ENCODE data around the gene CPN1. TPM values are rescaled to one million over a fixed set of nuclear protein-coding genes. Genes with fewer than 3 reads are reported as not detected.
A peak's percentile ranks its signal among the peaks of the same experiment; 100 is the strongest.

Gene CPN1
- total RNA-seq, 2 donors from 2014 or later: 0.85 TPM; not detected in 1

- intact Hi-C loops (cut with DNase I): no loop called here
- whole genome bisulfite sequencing: 57% methylated on average over 11 of the region's 11 CpGs
- no peak for TF ChIP-seq POLR2AphosphoS5 (IDR thresholded peaks at IDR 0.05)
- no peak for TF ChIP-seq POLR2A (IDR thresholded peaks at IDR 0.05)
- TF ChIP-seq CTCF (IDR thresholded peaks at IDR 0.05): no peak
- Histone ChIP-seq H3K36me3 (no peaks in the 10 kb centered on the region), H3K4me1 (replicated peaks) (peaks cover 4% of the 10 kb centered on the region), H3K27ac (no peak overlapping the region), H3K27me3 (replicated peaks; ENCODE audit: insufficient read depth) (no peaks in the 10 kb centered on the region), H3K4me3 (no peak overlapping the region), H3K9me3 (no peaks in the 10 kb centered on the region)
- DNase-seq (ENCODE audit: low spot score): no peak
These were observed 60.8 kb downstream of the CPN1 start for GRCh38 chr10:100020886-100021253.

GRCh38 chr10:100020142-100020885 is 61.4 kb downstream of the CPN1 start:
- H3K36me3 ChIP-seq: no peaks in the 10 kb centered on the region
- H3K27ac ChIP-seq: no peak overlapping the region
- 19% methylated on average over 5 of the region's 5 CpGs for WGBS
- H3K4me3 ChIP-seq: no peak overlapping the region
- no peak for DNase-seq (ENCODE audit: low spot score)
- peaks cover 4% of the 10 kb centered on the region for H3K4me1 ChIP-seq (replicated peaks)
- H3K9me3 ChIP-seq: no peaks in the 10 kb centered on the region
- intact Hi-C loops (cut with DNase I): no loop called here
- no peak for TF ChIP-seq POLR2A (IDR thresholded peaks at IDR 0.05)
- no peak for TF ChIP-seq POLR2AphosphoS5 (IDR thresholded peaks at IDR 0.05)
- TF ChIP-seq CTCF (IDR thresholded peaks at IDR 0.05): no peak
- H3K27me3 ChIP-seq (replicated peaks; ENCODE audit: insufficient read depth): no peaks in the 10 kb centered on the region

GRCh38 chr10:100019787-100020141 is 61.9 kb downstream of the CPN1 start:
- WGBS: 9% methylated on average over 3 of the region's 3 CpGs
- Histone ChIP-seq H3K4me3 (no peak overlapping the region), H3K9me3 (no peaks in the 10 kb centered on the region), H3K27me3 (replicated peaks; ENCODE audit: insufficient read depth) (no peaks in the 10 kb centered on the region), H3K36me3 (no peaks in the 10 kb centered on the region), H3K27ac (no peak overlapping the region), H3K4me1 (replicated peaks) (peaks cover 4% of the 10 kb centered on the region)
- DNase-seq (ENCODE audit: low spot score): no peak
- intact Hi-C loops (cut with DNase I): no loop called here
- peak in 1 of 4 experiments; percentile 24 for TF ChIP-seq CTCF (IDR thresholded peaks at IDR 0.05)
- TF ChIP-seq POLR2A (IDR thresholded peaks at IDR 0.05): no peak
- peak; percentile 23 for TF ChIP-seq POLR2AphosphoS5 (IDR thresholded peaks at IDR 0.05)

- intact Hi-C loops (cut with DNase I): loop anchor here (5.0 kb wide), 1 partner anchor 33 kb away; no protein-coding TSS in a partner anchor
- WGBS: 61% methylated on average over 5 of the region's 5 CpGs
- H3K27me3 ChIP-seq (replicated peaks; ENCODE audit: insufficient read depth): no peaks in the 10 kb centered on the region
- no peak for DNase-seq (ENCODE audit: low spot score)
- TF ChIP-seq POLR2A (IDR thresholded peaks at IDR 0.05): no peak
- no peak for TF ChIP-seq POLR2AphosphoS5 (IDR thresholded peaks at IDR 0.05)
- TF ChIP-seq CTCF (IDR thresholded peaks at IDR 0.05): no peak
- H3K9me3 ChIP-seq: no peaks in the 10 kb centered on the region
- H3K4me3 ChIP-seq: no peak overlapping the region
- no peak overlapping the region for H3K27ac ChIP-seq
- H3K36me3 ChIP-seq: no peaks in the 10 kb centered on the region
- H3K4me1 ChIP-seq (replicated peaks): no peaks in the 10 kb centered on the region
These were observed 67.5 kb downstream of the CPN1 start for GRCh38 chr10:100014071-100014762.
